K562 (cell line): ENCODE data around the gene LANCL3. TPM values are rescaled to one million over a fixed set of nuclear protein-coding genes. Genes with fewer than 3 reads are reported as not detected.
A peak's percentile ranks its signal among the peaks of the same experiment; 100 is the strongest.

Experiments used
- AFF1 ChIP-seq, 2 experiments: fragments of 450-650 bp; IDR thresholded peaks; 2 replicates each; pipeline ENCODE4 v1.6.1; 2018; ENCODE audit warnings: mild to moderate bottlenecking in 2 of 2, low read depth in 1 of 2; ENCODE audit not compliant: partially characterized antibody in 2 of 2
- CCNT2 ChIP-seq: IDR thresholded peaks from 2 replicates; pipeline ENCODE4 v1.6.1; 2011; ENCODE audit warnings: borderline replicate concordance, low read depth, mild to moderate bottlenecking, moderate library complexity, mixed read lengths, low read length; ENCODE audit not compliant: insufficient read length; ENCODE audit errors: extremely low read depth
- DIDO1 ChIP-seq: fragments of 450-650 bp; IDR thresholded peaks from 2 replicates; pipeline ENCODE4 v1.6.1; 2016; ENCODE audit warnings: low read depth, missing biosample characterization, missing genetic modification characterization
- MEIS2 ChIP-seq: fragments of 450-650 bp; IDR thresholded peaks from 2 replicates; pipeline ENCODE4 v1.6.1; 2014; ENCODE audit warnings: mild to moderate bottlenecking; ENCODE audit not compliant: partially characterized antibody
- NFE2 ChIP-seq: IDR thresholded peaks from 2 replicates; pipeline ENCODE4 v1.6.1; 2014; ENCODE audit warnings: antibody characterized with exemption, low read depth
- NFE2L1 ChIP-seq: fragments of 450-650 bp; IDR thresholded peaks from 2 replicates; pipeline ENCODE4 v1.6.1; 2016; ENCODE audit warnings: missing genetic modification characterization, low read depth, mild to moderate bottlenecking, missing compliant biosample characterization, moderate library complexity, borderline replicate concordance
- NR2C2 ChIP-seq, 2 experiments: fragments of 200-800 bp in 1 of 2; sonication (Bioruptor generic) in 1 of 2; sonication (generic) in 1 of 2; formaldehyde crosslinking in 1 of 2; IDR thresholded peaks; 2 replicates each; pipeline versions ENCODE4 v1.6.1 to v1.8.0; 2016 to 2022; ENCODE audit warnings: mild to moderate bottlenecking in 1 of 2, missing compliant biosample characterization in 1 of 2, missing genetic modification characterization in 1 of 2, missing genetic modification reagents in 1 of 2
- POLR2A ChIP-seq: fragments of 450-650 bp; conservative IDR thresholded peaks from 2 replicates; pipeline ENCODE4 v1.6.1; 2016
- TEAD2 ChIP-seq: fragments of 450-650 bp; IDR thresholded peaks from 2 replicates; pipeline ENCODE4 v1.6.1; 2016; ENCODE audit warnings: missing genetic modification characterization, control low read depth, missing compliant biosample characterization
- YBX1 ChIP-seq: fragments of 450-650 bp; IDR thresholded peaks from 2 replicates; pipeline ENCODE4 v1.7.1; 2016; ENCODE audit warnings: mild to moderate bottlenecking
- ZBTB9 ChIP-seq: fragments of 450-650 bp; formaldehyde crosslinking; IDR thresholded peaks from 2 replicates; pipeline ENCODE4 v1.4.0; 2020; ENCODE audit warnings: mild to moderate bottlenecking, moderate library complexity
- ZNF764 ChIP-seq: fragments of 250-450 bp; sonication (Bioruptor Pico); IDR thresholded peaks from 2 replicates; pipeline ENCODE4 v1.4.0; 2020; ENCODE audit warnings: low read depth, mild to moderate bottlenecking, moderate library complexity
- polyA plus RNA-seq, 8 experiments: library from polyadenylated mRNA; depleted of rRNA in 4 of 8; stranded (reverse) in 5 of 8; unstranded in 3 of 8; fragments of >200 nt; fragmentation: Nextera tagmentation in 2 of 8; fragmentation: Illumina TruSeq in 1 of 8; extraction: Ambion mirVana in 2 of 8; extraction: Trizol in 1 of 8; gene quantifications; 2 replicates each; pipeline versions ENCODE4 v1.2.1 to v1.2.3, GENCODE V29; 2011 to 2014; ENCODE audit warnings: inconsistent platforms in 1 of 8, missing spikeins in 1 of 8
- total RNA-seq, 7 experiments: library from RNA; depleted of rRNA in 6 of 7; stranded (reverse); fragments of >200 nt in 6 of 7; fragmentation: Illumina TruSeq in 2 of 7; extraction: Trizol in 2 of 7; gene quantifications; 2 replicates each; pipeline versions ENCODE4 v1.2.1 to v1.2.3, GENCODE V29; 2011 to 2021; ENCODE audit warnings: low replicate concordance in 1 of 7

Gene LANCL3
- total and polyA plus RNA-seq, 9 of the 15 experiments (the other 6 are each of a cell fraction or from before 2014, with no cell fraction given) = 0.41 to 1.5 (median 0.58) TPM

- TF ChIP-seq ZBTB9 (CRISPR knock-in tag) (no peak), ZNF764 (no peak), POLR2A (no peak), CCNT2 (no peak), YBX1 (no peak), DIDO1 (no peak), MEIS2 (no peak), AFF1 (IDR thresholded peaks at IDR 0.05; ENCODE audit: low read depth in 1 of 2, partially characterized antibody in 2 of 2) (no peak), NFE2L1 (tag) (no peak), TEAD2 (tag) (no peak), NR2C2 (CRISPR knock-in tag; IDR thresholded peaks at IDR 0.05) (no peak), NR2C2 (tag; IDR thresholded peaks at IDR 0.05) (no peak), NFE2 (peak; percentile 54)
These were observed 66.6 kb downstream of the LANCL3 start (continued) for GRCh38 chrX:37638047-37638446.
